Endothelial cell of umbilical vein (primary cell): ENCODE data around the gene TMEM138.

Source experiments
- EZH2 ChIP-seq: IDR thresholded peaks from 2 replicates; pipeline ENCODE4 v1.6.1; 2012; ENCODE audit warnings: borderline replicate concordance, low read depth, mild to moderate bottlenecking, moderate library complexity, low read length, inconsistent platforms; ENCODE audit not compliant: severe bottlenecking
- POLR2AphosphoS5 ChIP-seq: IDR thresholded peaks from 2 replicates; pipeline ENCODE4 v1.6.1; 2012; ENCODE audit warnings: low read depth, mild to moderate bottlenecking, control low read depth, low read length, moderate library complexity; ENCODE audit not compliant: insufficient read depth
- TF ChIP-seq, protein P1 (sequence below), 2 donors: IDR thresholded peaks; 1 replicate in 1 of 2; 2 replicates in 1 of 2; pipeline ENCODE4 v1.5.1; 2011; ENCODE audit warnings: low read length in 2 of 2, mild to moderate bottlenecking in 2 of 2, moderate library complexity in 2 of 2, control low read depth in 1 of 2, inconsistent platforms in 1 of 2, low read depth in 1 of 2; ENCODE audit not compliant: insufficient read depth in 1 of 2; ENCODE audit errors: extremely low read depth in 1 of 2

DNA sequence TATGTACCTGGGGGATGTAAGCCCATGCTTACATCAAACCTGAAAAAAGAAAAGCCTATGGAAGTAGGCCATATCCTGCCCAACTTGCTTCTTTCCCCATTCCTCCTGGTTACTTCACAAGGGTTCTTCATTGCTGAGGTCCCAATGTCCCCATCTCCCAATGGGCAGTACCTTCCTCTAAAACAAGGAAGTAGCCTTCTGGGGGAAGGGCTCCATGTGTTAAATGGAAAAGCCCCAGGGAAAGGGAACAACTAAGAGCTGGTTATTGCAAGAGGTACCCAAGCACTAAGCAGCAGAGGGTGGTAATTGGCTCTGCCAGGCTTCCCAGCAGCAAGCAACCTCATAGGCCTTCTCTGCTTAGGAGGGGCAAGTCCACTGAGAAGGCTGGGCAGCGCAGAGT, 41.5 kb downstream of the TMEM138 start:
- TF ChIP-seq, protein P1, sequence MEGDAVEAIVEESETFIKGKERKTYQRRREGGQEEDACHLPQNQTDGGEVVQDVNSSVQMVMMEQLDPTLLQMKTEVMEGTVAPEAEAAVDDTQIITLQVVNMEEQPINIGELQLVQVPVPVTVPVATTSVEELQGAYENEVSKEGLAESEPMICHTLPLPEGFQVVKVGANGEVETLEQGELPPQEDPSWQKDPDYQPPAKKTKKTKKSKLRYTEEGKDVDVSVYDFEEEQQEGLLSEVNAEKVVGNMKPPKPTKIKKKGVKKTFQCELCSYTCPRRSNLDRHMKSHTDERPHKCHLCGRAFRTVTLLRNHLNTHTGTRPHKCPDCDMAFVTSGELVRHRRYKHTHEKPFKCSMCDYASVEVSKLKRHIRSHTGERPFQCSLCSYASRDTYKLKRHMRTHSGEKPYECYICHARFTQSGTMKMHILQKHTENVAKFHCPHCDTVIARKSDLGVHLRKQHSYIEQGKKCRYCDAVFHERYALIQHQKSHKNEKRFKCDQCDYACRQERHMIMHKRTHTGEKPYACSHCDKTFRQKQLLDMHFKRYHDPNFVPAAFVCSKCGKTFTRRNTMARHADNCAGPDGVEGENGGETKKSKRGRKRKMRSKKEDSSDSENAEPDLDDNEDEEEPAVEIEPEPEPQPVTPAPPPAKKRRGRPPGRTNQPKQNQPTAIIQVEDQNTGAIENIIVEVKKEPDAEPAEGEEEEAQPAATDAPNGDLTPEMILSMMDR (IDR thresholded peaks at IDR 0.05; ENCODE audit: extremely low read depth in 1 of 2, insufficient read depth in 1 of 2, low read depth in 1 of 2, low read length in 2 of 2), result no peak
- TF ChIP-seq POLR2AphosphoS5 (no peak), EZH2 (no peak)
